Measurements from ENCODE around the gene FOXJ1.

- TF ChIP-seq POLR2A (IDR thresholded peaks at IDR 0.05; ENCODE audit: low read depth, low read length) (no peak), TAF1 (IDR thresholded peaks at IDR 0.05; ENCODE audit: borderline replicate concordance, low read depth, low read length) (no peak), POLR2AphosphoS5 (IDR thresholded peaks at IDR 0.05; ENCODE audit: low read depth, low read length) (no peak)
Observed at GRCh38 chr17:76125391-76125675, 15.7 kb downstream of the FOXJ1 start.

Data from GM12892 (cell line).